Fibroblast of skin of scalp (primary cell): Measurements from ENCODE around the gene UBR4.

ENCODE experiments used
- DNase-seq: peaks from one replicate; pipeline ENCODE4 v3.0.0-alpha.2; 2013

The UBR4 gene

GRCh38 chr1:19138958-19139581 lies 71.0 kb downstream of the UBR4 start:
- DNase-seq: no peak

- no peak for DNase-seq
These were observed 71.7 kb downstream of the UBR4 start for GRCh38 chr1:19138331-19138730.

GRCh38 chr1:19137158-19137557 lies 72.9 kb downstream of the UBR4 start:
- DNase-seq: no peak

DNA sequence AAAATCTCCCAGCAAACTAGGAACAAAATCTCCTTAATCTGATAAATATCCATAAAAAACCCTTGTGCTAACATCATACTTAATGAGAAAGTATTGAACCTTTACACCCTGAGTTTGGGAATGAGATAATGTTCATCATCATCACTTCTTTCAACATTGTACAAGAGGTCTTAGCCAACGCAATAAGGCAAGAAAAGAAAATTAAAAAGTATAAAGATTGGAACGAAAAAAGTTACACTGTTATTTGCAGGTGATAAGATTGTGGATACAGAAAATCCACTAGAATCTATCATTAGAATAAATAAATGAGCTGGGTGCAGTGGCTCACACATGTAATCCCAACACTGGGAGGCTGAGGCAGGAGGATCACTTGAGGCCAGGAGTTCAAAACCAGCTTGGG lies 76.7 kb downstream of the UBR4 start:
- no peak for DNase-seq

GRCh38 chr1:19130468-19130867 lies 79.6 kb downstream of the UBR4 start:
- DNase-seq: no peak

DNA sequence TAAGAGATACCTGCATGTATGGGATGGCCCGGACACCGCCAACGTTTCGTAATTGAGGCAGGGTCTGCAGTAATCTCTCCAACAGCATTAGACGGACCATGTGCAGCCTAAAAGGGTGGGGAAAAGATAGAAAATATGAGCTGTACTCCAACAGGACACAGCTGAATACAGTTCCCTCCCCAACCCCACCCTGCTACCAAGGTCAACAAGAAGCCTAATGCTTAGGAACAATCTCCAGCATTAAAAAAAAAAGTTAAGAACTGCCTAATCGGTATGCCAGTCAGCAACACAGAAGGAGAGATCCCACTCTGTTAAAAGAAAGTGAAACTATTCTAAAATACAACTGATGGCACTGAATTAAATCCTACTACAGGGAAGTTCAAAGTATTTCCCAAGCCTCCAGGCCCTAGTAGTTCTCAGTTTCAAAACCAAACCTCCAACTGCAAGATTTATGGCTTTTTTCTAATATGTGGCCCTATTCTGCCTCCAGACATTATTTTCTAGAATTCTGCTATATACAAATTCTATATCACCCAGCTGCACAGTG lies 81.0 kb downstream of the UBR4 start:
- no peak for DNase-seq

- DNase-seq: no peak
These were observed 85.8 kb downstream of the UBR4 start for GRCh38 chr1:19124273-19124672.

DNA sequence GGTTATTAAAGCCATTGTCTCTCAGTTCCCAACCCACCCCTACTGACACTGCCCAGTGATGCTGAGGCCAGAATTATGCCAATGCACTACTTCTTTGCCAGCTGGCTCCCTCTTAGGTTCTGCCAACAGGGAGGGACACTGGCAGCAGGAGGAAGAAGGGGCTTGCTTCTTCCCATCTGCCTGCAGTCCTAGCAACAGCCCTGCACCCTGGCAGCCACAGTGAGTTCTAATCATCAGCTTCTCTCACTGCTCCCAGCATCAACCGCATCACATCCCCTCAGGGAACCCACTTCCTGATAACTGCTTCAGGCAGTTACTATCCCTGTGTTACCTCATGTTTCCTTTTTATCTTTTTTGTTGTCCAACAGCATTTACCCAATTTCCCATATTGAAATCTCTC lies 86.2 kb downstream of the UBR4 start:
- DNase-seq: no peak

GRCh38 chr1:19122668-19123067 lies 87.4 kb downstream of the UBR4 start:
- DNase-seq: no peak

DNA sequence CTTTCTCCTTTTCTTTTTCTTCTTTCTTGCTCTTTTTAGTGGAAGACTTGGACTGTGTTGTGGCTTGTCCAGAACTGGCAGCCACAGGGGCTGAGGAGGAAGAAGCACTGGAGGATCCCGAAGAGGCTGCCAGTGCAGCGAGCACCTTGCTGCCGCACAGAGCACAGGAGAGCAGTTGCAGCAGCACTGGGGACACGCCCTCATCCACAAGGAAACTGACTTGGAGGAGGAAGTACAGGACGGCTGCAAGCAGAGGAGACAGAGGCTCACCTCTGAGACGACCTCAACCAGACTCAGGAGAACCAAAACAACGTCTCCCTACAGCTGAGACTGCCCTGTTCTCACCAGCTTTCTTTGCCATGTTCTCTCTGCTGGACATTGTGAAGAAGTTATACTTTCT lies 88.9 kb downstream of the UBR4 start:
- DNase-seq: no peak

DNA sequence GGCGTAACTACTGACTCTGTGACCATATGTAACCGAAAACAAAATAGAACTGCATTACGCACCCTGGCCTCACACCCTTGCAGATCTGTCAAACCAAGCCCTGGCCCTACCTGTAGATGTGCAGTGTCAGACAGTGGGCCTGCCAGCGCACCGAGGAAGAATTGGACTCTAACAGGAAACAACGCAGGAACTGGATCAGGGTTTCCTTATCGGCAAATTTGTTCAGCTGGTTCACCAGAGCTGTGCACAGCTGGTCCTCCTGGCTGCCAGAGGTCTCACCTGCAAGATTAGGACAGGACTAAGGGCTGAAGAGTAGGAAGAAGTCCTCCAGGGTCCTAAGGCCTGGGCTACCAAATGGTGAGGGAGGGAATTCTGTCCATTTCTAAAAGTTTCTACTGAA lies 90.0 kb downstream of the UBR4 start:
- DNase-seq: no peak

DNA sequence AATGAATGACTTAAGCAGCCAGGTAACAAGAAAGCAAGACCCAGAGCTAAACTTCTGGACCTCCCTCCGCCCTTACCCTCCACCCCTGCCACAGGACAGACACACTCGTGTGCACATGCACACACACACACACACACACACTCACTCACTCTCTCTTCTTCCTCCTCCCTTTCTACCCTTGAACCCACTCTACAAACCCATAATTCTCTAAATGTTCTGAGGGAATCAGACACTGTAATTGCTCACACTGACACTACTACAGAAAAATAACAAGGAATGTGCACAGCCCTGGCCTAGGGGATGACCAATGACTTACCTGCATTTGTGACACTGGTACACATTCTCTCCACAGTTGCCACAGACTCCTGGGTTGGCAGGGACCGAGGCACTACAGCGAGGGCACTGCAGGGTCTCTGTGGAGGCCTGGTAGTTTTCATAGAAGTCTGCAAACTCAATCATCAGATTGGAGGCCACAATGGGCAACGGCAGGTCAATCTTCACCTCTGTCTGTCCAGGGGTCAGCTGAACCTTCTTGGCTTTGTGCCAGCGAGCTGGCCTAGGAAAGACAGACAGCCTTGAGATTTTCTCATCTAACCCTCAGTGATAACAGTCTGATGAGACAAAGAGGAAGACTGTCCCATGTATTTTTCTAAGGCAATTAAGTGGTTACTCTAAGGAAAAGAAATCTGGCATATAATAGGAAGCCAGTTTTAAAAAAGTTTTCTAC lies 94.8 kb downstream of the UBR4 start:
- DNase-seq: no peak

GRCh38 chr1:19113697-19114092 lies 96.4 kb downstream of the UBR4 start:
- peak; percentile 24 for DNase-seq

GRCh38 chr1:19112891-19113696 lies 97.0 kb downstream of the UBR4 start:
- DNase-seq: no peak

GRCh38 chr1:19110257-19110927 lies 99.7 kb downstream of the UBR4 start:
- no peak for DNase-seq

DNA sequence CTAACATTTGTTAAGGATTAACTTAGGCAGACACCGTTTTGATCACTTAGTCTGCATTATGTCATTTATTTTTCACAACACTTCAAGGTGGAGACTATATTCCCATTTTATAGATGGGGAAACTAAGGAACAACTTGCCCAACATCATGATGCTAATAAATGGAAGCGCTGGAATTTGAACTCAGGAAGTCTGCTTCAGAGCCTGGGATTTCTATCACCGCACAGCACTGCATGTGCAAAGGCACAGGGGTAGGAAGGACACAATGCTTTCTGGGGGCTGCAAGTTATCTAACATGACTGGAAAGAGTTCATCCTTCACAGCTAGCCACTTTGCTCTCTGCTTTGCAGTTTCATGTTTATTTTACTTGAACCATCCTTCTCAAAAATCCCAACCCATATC lies 100.5 kb downstream of the UBR4 start:
- DNase-seq: no peak

- DNase-seq: no peak
These were observed 108.8 kb downstream of the UBR4 start for GRCh38 chr1:19101244-19101643.

DNA sequence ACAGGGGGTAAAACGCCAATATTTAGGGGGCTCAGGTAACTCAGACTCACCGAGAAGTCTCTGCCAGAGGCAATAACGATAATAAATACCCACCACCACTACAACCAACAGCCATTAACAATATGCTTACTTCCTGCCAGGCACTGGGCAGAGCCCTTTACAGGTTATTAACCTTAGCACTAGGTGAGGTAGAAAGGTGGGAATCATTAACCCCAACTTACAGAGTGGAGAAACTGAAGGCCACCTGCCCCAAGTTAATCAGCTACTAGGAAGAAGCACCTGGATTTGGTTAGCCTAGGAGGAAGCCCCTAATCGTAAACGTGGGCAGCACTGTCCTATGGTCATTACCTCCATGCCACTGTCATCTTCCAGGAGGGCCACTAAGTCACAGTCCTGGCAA lies 110.0 kb downstream of the UBR4 start:
- no peak for DNase-seq

GRCh38 chr1:19096990-19097389 lies 113.1 kb downstream of the UBR4 start:
- no peak for DNase-seq

GRCh38 chr1:19096036-19096833 lies 113.8 kb downstream of the UBR4 start:
- DNase-seq: peak; percentile 14

DNA sequence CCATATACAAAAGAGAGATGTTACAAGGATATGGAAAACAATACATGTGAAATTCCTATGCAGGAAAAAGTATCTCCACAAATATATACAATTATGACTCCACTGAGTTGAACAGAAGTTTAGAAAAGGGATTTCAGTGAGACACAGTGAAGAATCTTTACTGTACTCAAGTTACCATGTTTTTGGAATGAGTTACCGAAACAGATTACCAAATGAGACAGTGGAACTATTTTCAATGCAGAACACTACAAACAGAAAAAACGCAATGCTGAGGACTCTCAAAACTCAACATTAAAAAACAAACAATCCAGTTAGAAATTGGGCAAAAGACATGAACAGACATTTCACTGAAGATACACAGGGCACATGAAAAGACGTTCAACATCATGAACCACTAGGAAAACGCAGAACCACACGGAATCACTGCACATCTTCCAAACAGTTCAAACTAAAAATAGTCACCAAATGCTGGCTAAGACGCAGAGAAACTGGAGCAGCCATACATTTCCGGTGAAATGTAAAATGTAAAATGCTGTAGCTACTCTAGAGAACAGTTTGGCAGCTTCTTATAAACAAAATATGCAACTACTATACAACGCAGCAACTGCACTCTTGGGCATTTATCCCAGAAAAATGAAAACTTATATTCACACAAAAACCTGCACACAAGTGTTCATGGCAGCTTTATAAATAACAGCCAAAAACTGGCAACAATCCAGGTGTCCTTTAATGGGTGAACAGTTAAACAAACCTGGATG lies 118.7 kb downstream of the UBR4 start:
- no peak for DNase-seq
